ENCODE results near the gene MTNR1A.

Gene MTNR1A

GRCh38 chr4:186485561-186486062, 69.8 kb downstream of the MTNR1A start:
- DNase-seq = no peak

GRCh38 chr4:186485150-186485549, 70.2 kb downstream of the MTNR1A start:
- DNase-seq = no peak

- DNase-seq = no peak
These were observed 71.7 kb downstream of the MTNR1A start for GRCh38 chr4:186483656-186484055.
